ENCODE data around the gene PIGL. TPM values are rescaled to one million over a fixed set of nuclear protein-coding genes. Genes with fewer than 3 reads are reported as not detected.
"Not testable (repeated sequence)": the region's sequence is repeated elsewhere in the genome, so short reads cannot be mapped to it uniquely, and the experiment has no call there.

PIGL gene
- total RNA-seq: 10 to 100 TPM; 22.4 to 24.1 TPM

DNA sequence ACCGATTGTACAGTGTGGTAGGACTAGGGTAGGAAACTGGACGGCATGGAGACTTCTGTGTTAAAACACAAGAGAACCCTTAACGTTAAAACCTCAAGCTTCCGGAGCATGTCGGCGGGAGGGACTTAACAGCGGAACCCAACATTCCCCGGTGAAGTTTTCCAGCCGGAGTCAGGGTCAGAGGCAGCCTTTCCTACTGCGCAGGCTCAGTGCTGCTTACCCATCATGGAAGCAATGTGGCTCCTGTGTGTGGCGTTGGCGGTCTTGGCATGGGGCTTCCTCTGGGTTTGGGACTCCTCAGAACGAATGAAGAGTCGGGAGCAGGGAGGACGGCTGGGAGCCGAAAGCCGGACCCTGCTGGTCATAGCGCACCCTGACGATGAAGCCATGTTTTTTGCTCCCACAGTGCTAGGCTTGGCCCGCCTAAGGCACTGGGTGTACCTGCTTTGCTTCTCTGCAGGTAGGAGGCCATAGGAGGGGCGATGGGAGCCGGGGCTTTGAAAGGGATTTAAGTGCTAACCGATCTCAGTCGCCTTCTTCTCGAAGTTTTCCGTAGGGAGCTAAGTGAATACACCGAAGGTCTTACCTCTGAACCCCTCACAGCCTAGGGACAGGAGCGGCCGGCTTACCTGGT, at the start of gene PIGL:
Gene PIGL, plus strand, starts transcription at position 209 of the 634 bp plus-strand sequence. Its CDS starts 17 bp downstream, at position 226.
- ATAC-seq (peak; percentile 49), DNase-seq (peak; percentile 86)
- CTCF ChIA-PET: interaction anchor here (0.6 to 1.5 kb wide), 4 partner anchors 9 to 198 kb away, joined by 3 to 5 read pairs (median 4); partner anchors contain the start of gene TRPV2
- peaks cover 43% of the 10 kb centered on the region for H3K4me1 Mint-ChIP-seq (ENCODE audit: low read depth)
- H3K27me3 Mint-ChIP-seq (ENCODE audit: low read depth): no peaks in the 10 kb centered on the region
- peaks cover 1% of the 10 kb centered on the region for H3K36me3 Mint-ChIP-seq (ENCODE audit: low read depth)
- H3K4me3 Mint-ChIP-seq: peak within 1 kb of the TSS; percentile 84
- POLR2A ChIA-PET: interaction anchor here (0.5 to 2.8 kb wide), 6 partner anchors 9 to 69 kb away, joined by 3 to 12 read pairs (median 3); no protein-coding TSS in a partner anchor
- no peaks in the 10 kb centered on the region for H3K9me3 Mint-ChIP-seq (ENCODE audit: insufficient read depth)
- H3K27ac Mint-ChIP-seq: peak within 1 kb of the TSS; percentile 85

- no peaks in the 10 kb centered on the region for H3K9me3 Mint-ChIP-seq (ENCODE audit: insufficient read depth)
- ChIA-PET CTCF (no interaction called here), POLR2A (no interaction called here)
- H3K27me3 Mint-ChIP-seq (ENCODE audit: low read depth): no peaks in the 10 kb centered on the region
- no peak overlapping the region for H3K27ac Mint-ChIP-seq
- H3K4me1 Mint-ChIP-seq (ENCODE audit: low read depth): peaks cover 7% of the 10 kb centered on the region
- H3K4me3 Mint-ChIP-seq: no peak overlapping the region
- DNase-seq (no peak), ATAC-seq (no peak)
- peaks cover 29% of the 10 kb centered on the region for H3K36me3 Mint-ChIP-seq (ENCODE audit: low read depth)
Observed at GRCh38 chr17:16171613-16172012, 45.4 kb upstream of the PIGL start.

DNA sequence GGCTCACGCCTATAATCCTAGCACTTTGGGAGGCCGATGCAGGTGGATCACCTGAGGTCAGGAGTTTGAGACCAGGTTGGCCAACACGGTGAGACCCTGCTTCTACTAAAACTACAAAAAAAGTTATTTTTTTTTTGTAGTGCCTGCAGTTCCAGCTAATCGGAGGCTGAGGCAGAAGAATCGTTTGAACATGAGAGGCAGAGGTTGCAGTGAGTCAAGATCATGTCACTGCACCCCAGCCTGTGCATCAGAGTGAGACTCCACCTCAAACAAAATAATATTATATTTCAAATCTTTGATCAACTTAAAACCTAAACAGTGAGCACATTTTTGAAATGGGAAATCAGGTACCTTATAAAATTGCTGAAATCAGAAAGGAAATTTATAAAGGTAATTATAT, 38.2 kb upstream of the PIGL start:
- Mint-ChIP-seq H3K4me1 (ENCODE audit: low read depth) (no peaks in the 10 kb centered on the region), H3K27me3 (ENCODE audit: low read depth) (no peaks in the 10 kb centered on the region), H3K36me3 (ENCODE audit: low read depth) (peaks cover 29% of the 10 kb centered on the region), H3K4me3 (no peak overlapping the region), H3K9me3 (ENCODE audit: insufficient read depth) (no peaks in the 10 kb centered on the region), H3K27ac (no peak overlapping the region)
- ATAC-seq (no peak), DNase-seq (no peak)
- ChIA-PET CTCF (no interaction called here), POLR2A (no interaction called here)

GRCh38 chr17:16181581-16181980, 35.4 kb upstream of the PIGL start:
- ATAC-seq (no peak), DNase-seq (no peak)
- H3K9me3 Mint-ChIP-seq (ENCODE audit: insufficient read depth): no peaks in the 10 kb centered on the region
- no peak overlapping the region for H3K4me3 Mint-ChIP-seq
- H3K27ac Mint-ChIP-seq: no peak overlapping the region
- H3K4me1 Mint-ChIP-seq (ENCODE audit: low read depth): no peaks in the 10 kb centered on the region
- peaks cover 45% of the 10 kb centered on the region for H3K36me3 Mint-ChIP-seq (ENCODE audit: low read depth)
- no peaks in the 10 kb centered on the region for H3K27me3 Mint-ChIP-seq (ENCODE audit: low read depth)
- ChIA-PET POLR2A (no interaction called here), CTCF (no interaction called here)

DNA sequence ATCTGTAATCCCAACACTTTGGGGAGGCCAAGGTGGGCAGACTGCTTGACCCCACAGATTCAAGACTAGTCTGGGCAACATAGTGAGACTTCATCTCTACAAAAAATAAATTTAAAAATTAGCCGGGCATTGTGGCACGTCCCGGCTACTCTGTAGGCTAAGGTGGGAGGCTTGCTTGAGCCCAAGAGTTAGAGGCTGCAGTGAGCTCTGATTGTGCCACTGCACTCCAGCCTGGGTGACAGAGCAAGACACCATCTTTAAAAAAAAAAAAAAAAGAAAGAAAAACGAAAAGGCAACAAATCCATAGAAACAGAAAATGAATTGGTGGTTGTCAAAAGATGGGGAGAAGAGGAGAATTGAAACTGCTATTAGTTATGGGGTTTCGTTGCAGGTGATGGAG, 29.4 kb upstream of the PIGL start:
- Mint-ChIP-seq H3K36me3 (ENCODE audit: low read depth) (peaks cover 46% of the 10 kb centered on the region), H3K4me1 (ENCODE audit: low read depth) (peaks cover 1% of the 10 kb centered on the region), H3K9me3 (ENCODE audit: insufficient read depth) (no peaks in the 10 kb centered on the region), H3K4me3 (no peak overlapping the region), H3K27ac (no peak overlapping the region), H3K27me3 (ENCODE audit: low read depth) (no peaks in the 10 kb centered on the region)
- POLR2A ChIA-PET: no interaction called here
- CTCF ChIA-PET: no interaction called here
- DNase-seq: no peak
- no peak for ATAC-seq

DNA sequence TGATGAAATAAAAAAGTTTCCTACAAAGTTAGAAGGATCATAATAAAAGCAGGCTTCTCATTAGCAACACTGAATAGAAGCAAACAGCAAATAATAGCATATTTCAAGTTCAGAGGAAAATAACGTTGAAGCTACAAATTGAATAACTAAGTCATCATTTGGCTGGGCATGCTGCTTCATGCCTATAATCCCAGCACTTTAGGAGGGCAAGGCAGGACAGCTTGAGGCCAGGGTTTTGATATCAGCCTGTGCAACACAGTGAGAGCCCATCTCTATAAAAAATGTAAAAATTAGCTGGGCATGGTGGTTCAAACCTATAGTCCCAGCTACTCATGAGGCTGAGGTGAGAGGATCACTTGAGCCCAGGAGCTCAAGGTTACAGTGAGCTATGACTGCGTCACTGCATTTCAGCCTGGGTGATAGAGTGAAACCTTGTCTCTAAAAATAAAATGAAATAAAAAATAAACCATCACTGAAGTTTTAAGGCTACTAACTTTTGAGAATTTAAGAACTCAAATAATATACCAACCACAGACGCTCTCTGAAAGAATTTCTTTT, 27.1 kb upstream of the PIGL start:
- H3K9me3 Mint-ChIP-seq (ENCODE audit: insufficient read depth): no peaks in the 10 kb centered on the region
- DNase-seq: no peak
- no peak overlapping the region for H3K4me3 Mint-ChIP-seq
- ChIA-PET CTCF (interaction anchor here (1.4 kb wide), 1 partner anchor 332 kb away, joined by 3 read pairs; no protein-coding TSS in a partner anchor), POLR2A (interaction anchor here (1.8 kb wide), 1 partner anchor 25 kb away, joined by 7 read pairs; the partner anchor contains the start of gene NCOR1)
- no peak overlapping the region for H3K27ac Mint-ChIP-seq
- no peak for ATAC-seq
- peaks cover 53% of the 10 kb centered on the region for H3K36me3 Mint-ChIP-seq (ENCODE audit: low read depth)
- no peaks in the 10 kb centered on the region for H3K27me3 Mint-ChIP-seq (ENCODE audit: low read depth)
- H3K4me1 Mint-ChIP-seq (ENCODE audit: low read depth): peaks cover 8% of the 10 kb centered on the region

DNA sequence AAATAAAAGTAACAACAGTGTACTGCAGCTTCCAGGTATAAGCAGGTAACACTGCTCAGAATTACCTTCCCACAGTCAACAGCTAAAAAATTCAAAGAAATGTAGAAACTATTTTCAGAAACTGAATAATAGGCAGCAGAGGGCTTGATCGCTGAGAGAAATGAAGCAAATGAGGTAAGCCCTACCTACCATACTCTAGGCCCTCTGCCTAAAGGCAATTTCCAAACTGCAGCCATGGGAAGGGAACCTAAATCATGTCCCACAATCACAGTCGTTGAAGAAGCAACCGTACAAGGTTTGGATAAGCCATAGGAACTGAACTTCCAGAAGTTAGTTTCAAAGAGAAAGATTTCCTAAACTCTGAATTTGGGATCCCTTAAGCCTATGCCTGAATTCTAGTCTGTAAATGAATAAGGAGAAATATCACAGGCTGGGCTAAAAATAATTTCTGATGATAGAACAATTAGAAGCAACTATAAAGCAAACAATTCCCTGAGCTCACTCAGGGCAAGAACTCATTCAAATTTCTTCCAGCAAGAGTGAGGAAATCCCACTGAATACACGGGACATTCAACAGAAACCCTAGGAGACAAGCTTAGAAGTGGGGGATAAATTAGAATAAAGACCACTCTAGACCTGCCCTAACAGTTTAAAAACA, 26.2 kb upstream of the PIGL start:
- Mint-ChIP-seq H3K4me3 (no peak overlapping the region), H3K27ac (no peak overlapping the region), H3K27me3 (ENCODE audit: low read depth) (no peaks in the 10 kb centered on the region), H3K36me3 (ENCODE audit: low read depth) (peaks cover 48% of the 10 kb centered on the region), H3K4me1 (ENCODE audit: low read depth) (peaks cover 10% of the 10 kb centered on the region), H3K9me3 (ENCODE audit: insufficient read depth) (no peaks in the 10 kb centered on the region)
- CTCF ChIA-PET: interaction anchor here (1.0 to 1.4 kb wide), 2 partner anchors 10 to 331 kb away, joined by 3 read pairs; no protein-coding TSS in a partner anchor
- POLR2A ChIA-PET: interaction anchor here (0.6 to 1.8 kb wide), 2 partner anchors 24 to 49 kb away, joined by 3 to 7 read pairs; partner anchors contain the start of gene NCOR1
- DNase-seq (no peak), ATAC-seq (no peak)

DNA sequence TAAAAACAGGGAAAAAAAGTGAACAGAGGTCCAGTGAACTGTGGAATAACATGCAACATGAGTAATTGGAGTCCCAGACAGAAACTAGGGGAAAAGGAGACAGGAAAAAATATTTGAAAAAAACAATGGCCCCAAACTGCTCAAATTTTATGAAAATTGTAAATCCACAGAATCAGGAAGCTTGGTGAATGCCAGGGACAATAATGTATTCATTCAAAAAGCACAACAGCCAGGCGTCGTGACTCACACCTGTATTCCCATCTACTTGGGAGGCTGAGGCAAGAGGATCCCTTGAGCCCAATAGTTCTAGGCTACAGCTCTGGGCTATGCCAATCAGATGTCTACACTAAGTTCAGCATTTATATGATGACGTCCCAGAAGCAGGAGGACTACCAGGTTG, 25.4 kb upstream of the PIGL start:
- ATAC-seq (no peak), DNase-seq (no peak)
- no peak overlapping the region for H3K27ac Mint-ChIP-seq
- no peak overlapping the region for H3K4me3 Mint-ChIP-seq
- peaks cover 42% of the 10 kb centered on the region for H3K36me3 Mint-ChIP-seq (ENCODE audit: low read depth)
- POLR2A ChIA-PET: no interaction called here
- peaks cover 10% of the 10 kb centered on the region for H3K4me1 Mint-ChIP-seq (ENCODE audit: low read depth)
- no peaks in the 10 kb centered on the region for H3K9me3 Mint-ChIP-seq (ENCODE audit: insufficient read depth)
- H3K27me3 Mint-ChIP-seq (ENCODE audit: low read depth): no peaks in the 10 kb centered on the region
- CTCF ChIA-PET: interaction anchor here (1.0 kb wide), 1 partner anchor 9 kb away, joined by 3 read pairs; no protein-coding TSS in a partner anchor

DNA sequence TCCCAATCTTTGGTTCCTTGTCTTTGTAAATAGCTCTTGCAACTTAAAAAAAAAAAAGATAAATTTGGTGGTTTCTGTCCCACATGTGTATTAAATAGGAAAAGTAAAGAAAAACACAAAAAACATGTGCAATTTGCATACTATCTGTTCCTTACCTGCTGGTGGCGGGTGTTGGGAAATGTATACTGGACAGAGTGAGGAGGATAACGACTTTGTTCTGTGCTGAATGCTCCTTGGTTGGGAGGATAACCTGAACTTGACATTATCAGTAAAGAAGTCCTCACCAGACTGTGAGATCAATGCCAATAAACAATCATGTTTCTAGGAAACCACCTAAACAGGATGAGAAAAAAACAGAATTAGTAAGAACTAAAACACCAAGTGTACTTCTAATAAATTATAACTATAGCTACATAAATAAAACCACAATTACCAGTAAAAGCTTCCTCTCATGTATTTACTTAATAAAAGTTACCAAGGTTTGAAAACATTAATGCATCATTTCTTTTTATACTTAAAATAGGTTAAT, 22.6 kb upstream of the PIGL start:
- H3K4me3 Mint-ChIP-seq; POLR2A ChIA-PET; DNase-seq; H3K27ac Mint-ChIP-seq; ATAC-seq; H3K27me3 Mint-ChIP-seq (ENCODE audit: low read depth); H3K9me3 Mint-ChIP-seq (ENCODE audit: insufficient read depth): not testable (repeated sequence)
- CTCF ChIA-PET: interaction anchor here (1.2 kb wide), 1 partner anchor 169 kb away, joined by 3 read pairs; no protein-coding TSS in a partner anchor
- H3K4me1 Mint-ChIP-seq (ENCODE audit: low read depth): peaks cover 21% of the 10 kb centered on the region
- H3K36me3 Mint-ChIP-seq (ENCODE audit: low read depth): peaks cover 51% of the 10 kb centered on the region

- Mint-ChIP-seq H3K27me3 (ENCODE audit: low read depth) (no peaks in the 10 kb centered on the region), H3K36me3 (ENCODE audit: low read depth) (peaks cover 35% of the 10 kb centered on the region), H3K4me3 (no peak overlapping the region), H3K4me1 (ENCODE audit: low read depth) (peaks cover 29% of the 10 kb centered on the region), H3K9me3 (ENCODE audit: insufficient read depth) (no peaks in the 10 kb centered on the region), H3K27ac (no peak overlapping the region)
- POLR2A ChIA-PET: no interaction called here
- no peak for DNase-seq
- CTCF ChIA-PET: no interaction called here
- no peak for ATAC-seq
Observed at GRCh38 chr17:16197276-16197675, 19.7 kb upstream of the PIGL start.

GRCh38 chr17:16199093-16199492, 17.9 kb upstream of the PIGL start:
- CTCF ChIA-PET: no interaction called here
- Mint-ChIP-seq H3K27ac (no peak overlapping the region), H3K4me1 (ENCODE audit: low read depth) (peaks cover 38% of the 10 kb centered on the region)

GRCh38 chr17:16201693-16202131, 15.3 kb upstream of the PIGL start:
- H3K4me3 Mint-ChIP-seq; DNase-seq; POLR2A ChIA-PET; H3K27me3 Mint-ChIP-seq (ENCODE audit: low read depth); CTCF ChIA-PET; H3K9me3 Mint-ChIP-seq (ENCODE audit: insufficient read depth); H3K27ac Mint-ChIP-seq; ATAC-seq: not testable (repeated sequence)
- Mint-ChIP-seq H3K4me1 (ENCODE audit: low read depth) (peaks cover 45% of the 10 kb centered on the region), H3K36me3 (ENCODE audit: low read depth) (peaks cover 22% of the 10 kb centered on the region)

More at GRCh38 chr17:16199093-16199492, 17.9 kb upstream of the PIGL start:
- no peak overlapping the region for H3K4me3 Mint-ChIP-seq
- POLR2A ChIA-PET: interaction anchor here (1.0 kb wide), 1 partner anchor 24 kb away, joined by 3 read pairs; no protein-coding TSS in a partner anchor
- H3K27me3 Mint-ChIP-seq (ENCODE audit: low read depth): no peaks in the 10 kb centered on the region
- peaks cover 24% of the 10 kb centered on the region for H3K36me3 Mint-ChIP-seq (ENCODE audit: low read depth)
- ATAC-seq (no peak), DNase-seq (no peak)
- H3K9me3 Mint-ChIP-seq (ENCODE audit: insufficient read depth): no peaks in the 10 kb centered on the region

All from activated CD8-positive, alpha-beta T cell treated with anti-CD3 and anti-CD28 coated beads, Interleukin-2, amount 10 ng/mL, durations not matched to agents 7 days and 5 days (primary cell).